LNCaP clone FGC (cell line): ENCODE measurements around the gene MMP27.

ENCODE experiments used
- DNase-seq: peaks from one replicate; pipeline ENCODE4 v3.0.0-alpha.2; 2011; ENCODE audit warnings: low read depth
- H3K4me3 ChIP-seq: 2 replicates; pipeline ENCODE4 v1.5.1; 2011; ENCODE audit warnings: mild to moderate bottlenecking, low read depth, low read length, control low read depth
- TF ChIP-seq, protein P1 (sequence below): IDR thresholded peaks from 2 replicates; pipeline ENCODE4 v1.5.1; 2012; ENCODE audit warnings: mild to moderate bottlenecking; ENCODE audit not compliant: control insufficient read depth, insufficient read depth; ENCODE audit errors: extremely low read depth

MMP27 gene

DNA sequence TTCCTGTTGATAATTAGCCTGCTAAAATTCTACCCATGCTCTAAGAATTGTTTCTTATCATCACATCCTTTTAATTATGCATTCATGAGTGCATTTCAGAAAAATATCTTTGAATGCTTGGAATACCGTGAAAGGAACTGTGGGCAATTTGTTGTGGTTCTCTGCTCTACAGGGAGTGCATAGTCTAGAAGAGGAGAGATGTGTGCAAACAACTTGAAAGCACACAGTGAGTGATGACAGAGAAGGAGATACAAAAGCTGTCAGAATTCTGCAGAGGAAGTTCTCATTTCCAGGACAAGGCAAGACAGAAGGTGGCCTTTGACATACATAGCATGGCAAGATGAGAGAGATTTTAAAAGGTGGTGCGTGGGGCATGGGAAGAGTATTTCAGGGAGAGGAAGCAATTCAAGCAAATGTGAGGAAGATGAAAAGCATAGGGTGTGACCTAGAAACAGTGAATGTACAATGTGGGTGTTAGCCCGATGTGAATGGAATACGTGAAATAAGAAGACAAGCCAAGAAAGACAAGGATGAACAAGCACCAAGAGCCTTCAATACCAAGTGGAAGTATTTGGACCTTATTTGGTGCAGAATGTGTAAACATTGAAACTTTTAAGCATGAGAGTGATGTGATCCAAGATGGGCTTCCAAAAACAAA lies 14.2 kb upstream of the MMP27 start:
- no peak overlapping the region for H3K4me3 ChIP-seq
- no peak for DNase-seq
- TF ChIP-seq, protein P1, sequence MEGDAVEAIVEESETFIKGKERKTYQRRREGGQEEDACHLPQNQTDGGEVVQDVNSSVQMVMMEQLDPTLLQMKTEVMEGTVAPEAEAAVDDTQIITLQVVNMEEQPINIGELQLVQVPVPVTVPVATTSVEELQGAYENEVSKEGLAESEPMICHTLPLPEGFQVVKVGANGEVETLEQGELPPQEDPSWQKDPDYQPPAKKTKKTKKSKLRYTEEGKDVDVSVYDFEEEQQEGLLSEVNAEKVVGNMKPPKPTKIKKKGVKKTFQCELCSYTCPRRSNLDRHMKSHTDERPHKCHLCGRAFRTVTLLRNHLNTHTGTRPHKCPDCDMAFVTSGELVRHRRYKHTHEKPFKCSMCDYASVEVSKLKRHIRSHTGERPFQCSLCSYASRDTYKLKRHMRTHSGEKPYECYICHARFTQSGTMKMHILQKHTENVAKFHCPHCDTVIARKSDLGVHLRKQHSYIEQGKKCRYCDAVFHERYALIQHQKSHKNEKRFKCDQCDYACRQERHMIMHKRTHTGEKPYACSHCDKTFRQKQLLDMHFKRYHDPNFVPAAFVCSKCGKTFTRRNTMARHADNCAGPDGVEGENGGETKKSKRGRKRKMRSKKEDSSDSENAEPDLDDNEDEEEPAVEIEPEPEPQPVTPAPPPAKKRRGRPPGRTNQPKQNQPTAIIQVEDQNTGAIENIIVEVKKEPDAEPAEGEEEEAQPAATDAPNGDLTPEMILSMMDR = no peak

DNA sequence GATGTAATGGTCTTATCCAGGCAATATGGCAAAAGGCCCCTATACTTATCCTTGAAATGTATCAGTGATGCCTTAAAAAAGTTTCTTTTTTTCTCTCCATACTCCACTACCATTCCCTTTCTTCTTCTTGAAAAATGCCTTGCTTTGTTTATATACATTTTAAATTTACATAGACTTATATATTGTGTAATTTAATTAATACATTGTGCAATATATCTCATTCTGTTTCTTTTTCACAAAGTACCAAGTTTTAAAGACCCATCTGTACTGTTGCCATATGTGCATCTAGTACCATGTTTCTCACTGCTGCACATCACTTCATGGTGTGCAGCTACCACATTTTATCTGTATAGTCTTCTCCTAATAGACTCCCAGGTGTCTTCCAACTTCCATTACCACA lies 11.7 kb upstream of the MMP27 start:
- H3K4me3 ChIP-seq = no peak overlapping the region
- TF ChIP-seq, protein P1 = no peak
- DNase-seq = no peak

DNA sequence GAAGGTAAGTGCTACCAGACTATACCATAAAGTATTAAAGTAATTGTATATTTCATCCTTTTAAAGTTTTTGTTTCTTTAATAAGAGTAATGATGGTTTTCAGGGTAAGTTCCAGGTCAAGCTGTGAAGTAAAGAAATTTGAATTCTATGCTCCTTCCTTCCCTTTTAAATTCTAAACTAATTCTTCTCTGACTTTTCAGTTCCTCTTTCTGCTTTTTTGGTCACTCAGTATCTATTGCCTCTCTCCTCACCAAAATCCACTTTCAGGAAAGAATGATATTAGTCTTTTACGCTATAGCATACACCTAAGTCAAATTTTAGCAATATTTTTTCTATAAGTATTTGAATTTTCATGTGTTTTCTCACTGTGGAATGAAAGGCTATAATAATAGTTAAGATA lies 11.0 kb upstream of the MMP27 start:
- DNase-seq = no peak
- no peak overlapping the region for H3K4me3 ChIP-seq
- TF ChIP-seq, protein P1 = no peak

DNA sequence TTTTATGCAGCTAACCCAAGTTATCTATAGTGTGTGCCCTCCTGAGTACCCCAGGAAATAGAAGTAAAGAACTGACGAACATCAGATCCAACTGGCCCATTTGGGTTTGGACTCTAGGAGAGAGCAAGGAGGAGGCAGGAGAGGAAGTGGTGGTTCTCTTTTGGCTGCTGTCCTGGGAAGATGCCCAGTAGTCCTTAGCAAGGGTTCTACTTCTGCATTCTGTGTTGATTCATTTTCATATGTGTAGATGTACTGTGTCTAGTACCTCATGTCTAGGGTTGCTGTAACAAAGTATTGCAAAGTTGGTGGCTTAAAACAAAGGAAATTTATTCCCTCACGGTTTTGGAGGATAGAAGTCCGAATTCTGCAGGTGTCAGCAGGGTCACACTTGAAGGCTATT lies 6.6 kb upstream of the MMP27 start:
- no peak for DNase-seq
- TF ChIP-seq, protein P1 = no peak
- H3K4me3 ChIP-seq = no peak overlapping the region

DNA sequence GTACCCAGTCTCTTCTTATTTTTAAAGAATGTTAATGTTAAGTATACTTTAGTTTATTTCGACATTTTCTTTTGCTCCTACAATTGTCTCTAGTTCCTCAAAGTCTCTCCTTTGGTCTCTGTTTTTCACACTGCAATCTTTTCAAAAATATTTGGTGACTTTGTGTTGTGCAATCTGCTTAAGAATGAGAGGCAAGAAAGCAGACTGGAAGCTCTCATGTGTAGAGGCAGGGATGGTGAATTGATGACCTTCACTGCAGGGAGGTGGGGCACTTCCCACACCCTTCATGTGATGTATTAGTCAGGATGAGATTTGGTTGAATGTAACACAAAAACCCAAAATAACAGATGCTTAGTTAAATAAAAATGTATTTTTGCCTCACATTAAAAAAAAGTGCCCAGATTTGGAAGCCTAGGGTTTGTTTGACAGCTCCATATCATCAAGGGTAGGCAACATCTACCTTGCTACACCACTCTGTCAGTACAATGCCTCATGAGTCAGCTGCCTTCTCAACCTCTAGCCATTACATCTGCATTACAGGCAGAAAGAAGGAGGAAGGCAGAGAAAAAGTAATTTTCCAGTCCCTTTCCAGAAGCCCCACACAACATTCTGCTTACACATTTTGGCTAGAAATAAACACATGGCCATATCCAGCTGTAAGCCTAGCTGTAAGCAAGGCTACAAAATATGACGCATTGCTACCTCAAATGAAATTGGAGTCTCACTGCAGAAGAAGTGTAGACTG lies 3.8 kb upstream of the MMP27 start:
- no peak for DNase-seq
- TF ChIP-seq, protein P1 = no peak
- H3K4me3 ChIP-seq = no peak overlapping the region

DNA sequence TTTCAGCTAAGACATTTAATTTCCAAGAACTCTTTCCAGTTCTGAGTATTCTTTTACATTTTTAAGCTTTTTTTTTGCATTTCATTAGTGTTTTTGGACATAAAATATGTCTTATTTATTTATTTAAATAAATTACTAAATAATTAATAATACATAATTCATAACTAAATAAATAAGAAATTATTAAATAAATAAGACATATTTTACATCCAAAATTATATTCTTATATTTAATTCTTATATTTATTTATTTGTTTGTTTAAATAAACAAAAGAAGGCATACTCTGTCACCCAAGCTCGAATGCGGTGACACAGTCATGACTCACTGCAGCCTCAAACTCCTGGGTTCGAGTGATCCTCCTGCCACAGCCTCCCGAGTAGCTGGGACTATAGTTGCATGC lies 3.1 kb upstream of the MMP27 start:
- TF ChIP-seq, protein P1 = no peak

More for the DNA sequence above, 3.1 kb upstream of the MMP27 start:
- no peak for DNase-seq
- H3K4me3 ChIP-seq = no peak overlapping the region
